Mesenteric fat pad (tissue), 1 donor: ENCODE results near the gene FKBP5. TPM values are rescaled to one million over a fixed set of nuclear protein-coding genes. Genes with fewer than 3 reads are reported as not detected.
"Not testable (repeated sequence)": the region's sequence is repeated elsewhere in the genome, so short reads cannot be mapped to it uniquely, and the experiment has no call there.

Experiments
- DNase-seq: peaks from one replicate; pipeline ENCODE4 v3.0.0-alpha.2; 2020; ENCODE audit warnings: low spot score
- total RNA-seq: library from RNA; stranded (reverse); fragmentation: NEBNext Ultra II Directional; extraction: Animal tissue kit (Norgen Biotek cat#: 25700); gene quantifications from one replicate; pipeline ENCODE4 v1.2.1, GENCODE V29; 2021
- donor health status: DM: yes; HTN: yes; CAD: no.

The FKBP5 gene
- total RNA-seq, 1 donor from 2014 or later: 212 TPM

GRCh38 chr6:35622283-35622682, 66.4 kb downstream of the FKBP5 start:
- no peak for DNase-seq

GRCh38 chr6:35620706-35621105, 68.0 kb downstream of the FKBP5 start:
- no peak for DNase-seq

- DNase-seq: no peak
Observed at GRCh38 chr6:35613762-35614161, 75.0 kb downstream of the FKBP5 start.

- no peak for DNase-seq
Observed at GRCh38 chr6:35611240-35611639, 77.5 kb downstream of the FKBP5 start.

- DNase-seq: no peak
Observed at GRCh38 chr6:35610830-35611229, 77.9 kb downstream of the FKBP5 start.

GRCh38 chr6:35609588-35609987, 79.1 kb downstream of the FKBP5 start:
- no peak for DNase-seq

- no peak for DNase-seq
Observed at GRCh38 chr6:35607517-35608233, 81.0 kb downstream of the FKBP5 start.

GRCh38 chr6:35605600-35605999, 83.1 kb downstream of the FKBP5 start:
- DNase-seq: no peak

GRCh38 chr6:35603326-35604202, 85.2 kb downstream of the FKBP5 start:
- no peak for DNase-seq

- no peak for DNase-seq
Observed at GRCh38 chr6:35602133-35602946, 86.4 kb downstream of the FKBP5 start.

- DNase-seq: no peak
Observed at GRCh38 chr6:35601331-35602132, 87.2 kb downstream of the FKBP5 start.

GRCh38 chr6:35600659-35601125, 88.0 kb downstream of the FKBP5 start:
- no peak for DNase-seq

- no peak for DNase-seq
Observed at GRCh38 chr6:35599761-35600658, 88.7 kb downstream of the FKBP5 start.

- DNase-seq: not testable (repeated sequence)
Observed at GRCh38 chr6:35598621-35599020, 90.1 kb downstream of the FKBP5 start.

- no peak for DNase-seq
Observed at GRCh38 chr6:35596448-35597442, 92.0 kb downstream of the FKBP5 start.

GRCh38 chr6:35594503-35595186, 94.1 kb downstream of the FKBP5 start:
- DNase-seq: no peak

GRCh38 chr6:35592178-35592577, 96.5 kb downstream of the FKBP5 start:
- no peak for DNase-seq

- no peak for DNase-seq
Observed at GRCh38 chr6:35590622-35591066, 98.1 kb downstream of the FKBP5 start.
